Measurements from ENCODE around the gene BRIP1.

BRIP1 gene

DNA sequence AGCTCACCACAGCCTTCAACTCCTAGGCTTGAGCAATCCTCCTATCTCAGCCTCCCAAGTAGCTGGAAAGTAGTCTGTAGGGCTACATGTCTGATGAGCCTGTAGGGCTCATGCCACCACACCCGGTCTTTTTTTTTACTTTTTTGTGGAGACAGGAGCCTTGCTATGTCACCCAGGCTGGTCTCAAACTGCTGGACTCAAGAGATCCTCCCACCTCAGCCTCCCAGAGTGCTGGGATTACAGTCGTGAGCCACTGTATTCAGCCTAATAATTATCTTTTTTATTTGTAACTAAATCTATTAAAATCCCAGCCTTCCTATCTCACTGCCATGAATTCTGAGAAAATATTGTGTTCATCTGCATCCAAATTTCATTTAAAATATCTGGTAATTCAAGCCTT is 15.1 kb downstream of the BRIP1 start:
- no peaks in the 10 kb centered on the region for H3K9me3 ChIP-seq (ENCODE audit: control insufficient read depth, insufficient read depth, low read length)

DNA sequence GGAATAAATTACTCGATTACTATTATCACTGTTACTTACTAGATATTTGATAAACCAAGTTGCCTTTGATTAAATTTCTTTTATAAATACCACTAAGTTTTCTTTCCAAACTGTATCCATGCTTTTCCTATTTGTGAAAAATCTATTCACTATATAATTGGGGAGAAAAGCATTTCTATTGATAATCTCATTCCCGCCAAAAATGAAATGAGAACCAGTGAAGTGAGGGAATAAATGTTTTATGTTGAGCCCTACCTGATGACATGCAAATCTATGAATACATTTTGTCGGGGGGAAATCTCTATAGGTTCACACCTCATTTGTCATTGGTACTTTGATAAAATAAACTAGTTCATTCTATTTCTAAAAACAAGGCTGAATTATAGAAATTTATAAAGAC is 15.7 kb downstream of the BRIP1 start:
- Histone ChIP-seq H3K9ac (ENCODE audit: low read depth, low read length) (no peak overlapping the region), H3K36me3 (ENCODE audit: insufficient read depth, low read length) (peaks cover 2% of the 10 kb centered on the region; the same call in 1 of the 2 replicates), H3K4me1 (ENCODE audit: insufficient read depth, low read length) (no peaks in the 10 kb centered on the region), H3K9me3 (ENCODE audit: control insufficient read depth, insufficient read depth, low read length) (no peaks in the 10 kb centered on the region)

More for the DNA sequence above, 15.1 kb downstream of the BRIP1 start:
- Histone ChIP-seq H3K36me3 (ENCODE audit: insufficient read depth, low read length) (peaks cover 2% of the 10 kb centered on the region; the same call in 1 of the 2 replicates), H3K4me1 (ENCODE audit: insufficient read depth, low read length) (no peaks in the 10 kb centered on the region), H3K9ac (ENCODE audit: low read depth, low read length) (no peak overlapping the region)

DNA sequence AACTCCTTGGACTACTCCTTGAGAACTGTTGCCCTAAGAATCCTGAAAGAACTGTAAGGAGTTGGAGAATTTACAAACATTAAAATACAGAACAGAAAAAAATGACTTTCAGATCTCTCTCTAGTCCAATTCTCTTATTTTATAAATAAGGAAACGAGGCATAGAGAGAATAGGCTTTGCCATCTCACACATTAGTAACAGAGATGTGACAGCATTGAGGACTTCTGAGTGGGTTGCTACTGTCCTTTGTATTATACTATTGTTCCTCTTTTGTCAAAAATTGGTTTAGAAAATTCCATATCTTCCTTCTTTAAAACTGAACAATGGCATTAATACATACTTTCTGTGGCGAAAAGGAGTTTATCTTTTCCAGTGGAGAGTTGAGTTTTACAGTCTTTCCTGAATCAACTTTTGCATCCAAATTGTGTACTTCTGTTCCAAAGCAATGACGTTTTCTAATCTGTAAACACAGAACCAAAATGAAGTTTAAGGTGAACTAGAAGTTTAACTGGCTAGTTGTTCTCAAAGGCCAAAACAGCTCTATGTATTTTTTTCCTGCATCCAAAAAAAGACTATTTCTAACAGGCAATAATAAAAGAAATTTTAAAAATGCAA is 16.5 kb downstream of the BRIP1 start:
- Histone ChIP-seq H3K9ac (ENCODE audit: low read depth, low read length) (no peak overlapping the region), H3K36me3 (ENCODE audit: insufficient read depth, low read length) (peaks cover 2% of the 10 kb centered on the region; the same call in 1 of the 2 replicates), H3K9me3 (ENCODE audit: control insufficient read depth, insufficient read depth, low read length) (no peaks in the 10 kb centered on the region), H3K4me1 (ENCODE audit: insufficient read depth, low read length) (no peaks in the 10 kb centered on the region)

DNA sequence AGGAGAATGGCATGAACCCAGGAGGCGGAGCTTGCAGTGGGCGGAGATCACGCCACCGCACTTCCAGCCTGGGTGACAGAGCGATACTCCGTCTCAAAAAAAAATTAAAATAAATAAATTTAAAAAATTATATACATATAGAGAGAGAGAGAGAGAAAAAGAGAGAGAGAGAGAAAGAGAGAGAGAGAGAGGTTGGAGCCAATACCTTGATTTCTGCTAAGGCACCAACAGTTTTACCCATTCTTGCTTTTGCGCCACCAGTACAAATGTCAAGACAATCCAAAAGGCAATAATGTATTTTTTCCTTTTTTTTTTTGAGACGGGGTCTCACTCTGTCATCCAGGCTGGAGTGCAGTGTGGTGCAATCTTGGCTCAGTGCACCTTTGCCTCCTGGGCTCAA is 17.2 kb downstream of the BRIP1 start:
- Histone ChIP-seq H3K9ac (ENCODE audit: low read depth, low read length) (no peak overlapping the region), H3K36me3 (ENCODE audit: insufficient read depth, low read length) (peaks cover 2% of the 10 kb centered on the region; the same call in 1 of the 2 replicates), H3K9me3 (ENCODE audit: control insufficient read depth, insufficient read depth, low read length) (no peaks in the 10 kb centered on the region), H3K4me1 (ENCODE audit: insufficient read depth, low read length) (no peaks in the 10 kb centered on the region)

DNA sequence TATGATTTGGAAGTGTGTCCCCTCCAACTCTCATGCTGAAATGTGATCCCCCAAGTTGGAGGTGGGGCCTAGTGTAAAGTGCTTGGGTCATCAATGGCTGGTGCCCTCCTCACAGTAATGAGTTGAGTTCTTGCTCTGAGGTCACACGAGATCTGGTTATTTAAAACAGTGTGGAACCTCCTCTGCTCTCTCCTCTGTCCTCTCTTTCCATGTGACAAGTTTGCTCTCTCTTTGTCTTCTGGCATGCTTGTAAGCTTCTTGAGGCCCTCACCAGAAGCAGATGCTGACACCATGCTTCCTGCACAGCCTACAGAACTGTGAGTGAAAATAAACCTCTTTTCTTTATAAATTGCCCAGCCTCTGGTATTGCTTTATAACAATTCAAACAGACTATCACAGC is 19.9 kb downstream of the BRIP1 start:
- H3K9ac ChIP-seq (ENCODE audit: low read depth, low read length): no peak overlapping the region
- no peaks in the 10 kb centered on the region for H3K9me3 ChIP-seq (ENCODE audit: control insufficient read depth, insufficient read depth, low read length)
- no peaks in the 10 kb centered on the region for H3K4me1 ChIP-seq (ENCODE audit: insufficient read depth, low read length)
- H3K36me3 ChIP-seq (ENCODE audit: insufficient read depth, low read length): peaks cover 2% of the 10 kb centered on the region; the same call in 1 of the 2 replicates

DNA sequence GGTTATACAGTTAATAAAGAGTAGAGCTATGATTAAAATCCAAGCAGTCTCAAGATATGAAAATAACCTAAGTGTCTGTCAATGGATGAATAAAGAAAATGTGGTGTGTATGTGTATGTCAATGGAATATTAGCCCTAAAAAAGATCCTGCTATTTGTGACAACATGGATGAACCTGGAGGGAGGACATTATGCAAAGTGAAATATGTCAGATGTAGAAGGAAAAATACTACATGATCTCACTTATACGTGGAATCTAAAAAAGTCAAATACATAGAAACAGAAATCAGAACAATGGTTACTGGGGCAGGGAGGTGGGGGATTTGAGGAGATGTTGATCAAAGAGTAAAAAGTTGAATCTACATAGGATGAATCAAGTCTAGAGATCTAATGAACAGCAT is 20.4 kb downstream of the BRIP1 start:
- Histone ChIP-seq H3K9me3 (ENCODE audit: control insufficient read depth, insufficient read depth, low read length) (no peaks in the 10 kb centered on the region), H3K4me1 (ENCODE audit: insufficient read depth, low read length) (no peaks in the 10 kb centered on the region), H3K36me3 (ENCODE audit: insufficient read depth, low read length) (peaks cover 2% of the 10 kb centered on the region; the same call in 1 of the 2 replicates), H3K9ac (ENCODE audit: low read depth, low read length) (no peak overlapping the region)

DNA sequence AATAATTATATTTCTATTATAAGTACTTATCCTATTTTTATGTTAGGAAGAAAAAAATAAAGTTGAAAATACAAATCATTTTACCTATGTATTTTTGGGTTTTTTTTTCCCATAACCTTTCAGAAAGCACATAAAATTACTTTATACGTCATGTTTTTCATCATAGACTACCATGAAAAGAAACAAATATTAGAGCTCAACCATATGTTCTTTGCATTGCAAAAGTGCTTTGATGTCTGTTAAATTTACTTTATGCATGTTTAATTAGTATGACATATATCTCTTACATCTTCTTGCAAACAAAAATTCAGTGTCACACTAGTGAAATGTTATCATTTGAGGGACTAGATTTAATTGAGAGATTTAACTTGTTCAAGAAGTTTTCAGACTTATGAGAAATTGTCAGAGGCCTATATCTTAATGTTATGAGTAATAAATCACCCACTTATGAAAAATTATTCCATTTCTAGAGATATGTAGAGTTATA is 24.0 kb downstream of the BRIP1 start:
- Histone ChIP-seq H3K9me3 (ENCODE audit: control insufficient read depth, insufficient read depth, low read length) (no peaks in the 10 kb centered on the region), H3K9ac (ENCODE audit: low read depth, low read length) (no peak overlapping the region), H3K4me1 (ENCODE audit: insufficient read depth, low read length) (peaks cover 5% of the 10 kb centered on the region; the same call in 1 of the 2 replicates), H3K36me3 (ENCODE audit: insufficient read depth, low read length) (no peaks in the 10 kb centered on the region; the same call in 1 of the 2 replicates)

DNA sequence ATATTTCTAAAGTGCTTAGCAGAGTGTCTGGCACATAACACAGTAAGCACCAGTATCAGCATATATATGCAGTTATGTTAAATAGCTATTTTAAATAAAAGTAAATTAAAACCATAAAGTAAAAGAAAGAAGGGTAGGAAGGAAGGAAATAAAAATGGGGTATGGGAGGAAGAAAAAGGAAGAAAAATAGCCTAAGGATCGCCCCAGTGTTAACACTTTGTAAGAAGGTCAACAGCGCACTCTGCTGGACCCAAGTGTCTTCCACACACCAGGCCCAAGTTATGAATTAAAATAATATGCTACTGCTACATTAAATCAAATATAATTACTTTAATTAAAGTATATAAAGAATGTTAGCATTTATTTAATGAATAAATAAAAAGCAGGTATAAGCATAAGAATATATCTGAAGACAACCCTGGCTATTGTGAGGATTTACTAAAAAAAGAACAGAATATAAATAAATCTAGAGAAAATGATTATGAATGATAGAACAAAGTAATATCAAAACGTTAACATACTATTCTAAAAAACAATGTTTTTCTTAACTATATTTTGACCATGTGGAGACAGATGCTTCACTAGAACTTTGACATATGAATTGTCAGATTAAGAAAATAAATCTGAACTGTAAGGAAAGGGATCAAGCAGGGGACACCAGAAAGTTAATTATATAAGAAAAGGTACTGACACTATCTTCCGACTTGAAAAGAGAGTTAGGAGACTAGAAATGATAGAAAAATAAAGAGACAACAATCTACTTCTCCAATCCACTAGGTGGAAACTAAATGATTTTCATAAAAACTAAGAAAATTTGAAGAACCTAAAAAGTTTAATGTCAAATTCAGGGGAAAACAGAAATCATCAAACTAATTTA is 25.9 kb downstream of the BRIP1 start:
- Histone ChIP-seq H3K9me3 (ENCODE audit: control insufficient read depth, insufficient read depth, low read length) (no peaks in the 10 kb centered on the region), H3K36me3 (ENCODE audit: insufficient read depth, low read length) (no peaks in the 10 kb centered on the region), H3K4me1 (ENCODE audit: insufficient read depth, low read length) (peaks cover 19% of the 10 kb centered on the region)

DNA sequence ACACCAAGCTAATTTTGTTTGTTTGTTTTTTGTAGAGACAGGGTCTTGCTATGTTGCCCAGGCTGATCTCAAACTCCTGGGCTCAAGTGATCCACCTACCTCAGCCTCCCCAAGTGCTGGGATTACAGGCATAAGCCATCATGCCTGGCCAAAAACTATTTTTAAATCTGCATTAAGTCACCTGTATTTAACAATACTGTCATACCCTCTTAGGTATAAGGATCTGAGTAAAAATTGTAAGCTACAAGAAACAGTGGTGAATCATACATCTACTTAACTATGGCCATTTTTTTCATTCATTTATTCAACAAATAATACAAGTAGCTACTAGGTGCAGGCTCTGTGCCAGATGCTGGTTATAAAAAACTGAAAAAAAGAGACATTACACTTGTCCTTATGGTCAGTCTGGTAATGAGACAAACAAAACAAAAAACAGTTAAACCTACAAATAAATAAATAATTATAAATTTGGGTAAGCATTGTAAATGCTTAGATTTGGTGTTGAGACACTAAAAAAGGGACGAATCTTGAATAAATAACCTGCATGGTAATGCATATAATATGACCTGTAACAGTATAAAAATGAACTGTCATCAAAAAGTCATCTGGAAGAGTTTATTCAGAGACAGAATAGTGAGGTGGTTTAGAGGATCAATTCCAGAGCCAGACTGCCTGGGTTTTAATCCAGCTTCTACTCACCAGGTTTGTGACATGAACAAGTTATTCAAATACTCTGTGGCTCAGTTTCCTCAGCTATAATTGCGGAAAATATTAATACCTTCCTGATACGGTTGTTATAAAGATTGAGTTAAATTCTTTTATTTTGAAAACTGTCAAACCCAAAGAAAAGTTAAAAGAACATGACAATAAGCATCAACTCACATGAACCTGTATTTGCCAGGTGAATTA is 26.8 kb downstream of the BRIP1 start:
- Histone ChIP-seq H3K36me3 (ENCODE audit: insufficient read depth, low read length) (no peaks in the 10 kb centered on the region), H3K4me1 (ENCODE audit: insufficient read depth, low read length) (peaks cover 19% of the 10 kb centered on the region), H3K9ac (ENCODE audit: low read depth, low read length) (no peak overlapping the region), H3K9me3 (ENCODE audit: control insufficient read depth, insufficient read depth, low read length) (no peaks in the 10 kb centered on the region)

More for the DNA sequence above, 25.9 kb downstream of the BRIP1 start:
- H3K9ac ChIP-seq (ENCODE audit: low read depth, low read length): no peak overlapping the region

DNA sequence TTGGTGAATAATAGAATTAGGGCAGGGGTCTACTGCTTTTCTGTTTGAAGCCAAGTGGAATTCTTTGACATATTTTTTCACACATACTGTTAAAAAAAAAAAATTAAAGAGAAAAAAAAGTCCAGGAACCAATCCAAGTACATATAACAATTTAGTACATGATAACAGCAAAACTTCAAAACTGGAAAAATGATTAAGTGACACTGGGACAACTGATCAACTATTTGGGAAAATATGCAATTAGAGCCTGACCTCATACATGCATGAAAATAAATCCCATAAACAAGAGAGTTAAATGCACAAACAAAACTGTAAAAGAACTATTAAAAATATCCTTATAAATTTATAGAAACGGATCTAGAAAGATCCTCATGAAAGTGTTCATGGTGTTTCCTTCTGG is 27.7 kb downstream of the BRIP1 start:
- no peaks in the 10 kb centered on the region for H3K9me3 ChIP-seq (ENCODE audit: control insufficient read depth, insufficient read depth, low read length)
- H3K36me3 ChIP-seq (ENCODE audit: insufficient read depth, low read length): no peaks in the 10 kb centered on the region
- H3K9ac ChIP-seq (ENCODE audit: low read depth, low read length): no peak overlapping the region
- peaks cover 19% of the 10 kb centered on the region for H3K4me1 ChIP-seq (ENCODE audit: insufficient read depth, low read length)

DNA sequence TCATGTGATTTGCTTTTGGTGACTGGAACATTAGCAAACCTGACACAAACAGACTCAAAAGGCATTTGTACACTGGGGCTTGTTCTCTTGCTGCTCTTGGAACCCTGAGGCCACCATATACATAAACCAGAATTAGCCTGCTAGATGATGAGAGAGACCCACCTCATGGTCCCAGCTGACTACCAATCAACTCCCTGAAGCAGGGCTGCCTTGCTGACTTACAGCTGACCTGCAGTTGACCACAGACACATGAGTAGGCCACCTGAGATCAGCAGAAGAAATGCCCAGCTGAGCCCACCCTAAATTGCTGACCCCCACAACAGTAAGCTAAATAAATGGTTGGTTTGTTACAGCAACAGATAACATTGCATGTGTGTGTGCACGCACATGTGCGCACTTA is 28.7 kb downstream of the BRIP1 start:
- Histone ChIP-seq H3K4me1 (ENCODE audit: insufficient read depth, low read length) (peaks cover 19% of the 10 kb centered on the region), H3K9ac (ENCODE audit: low read depth, low read length) (no peak overlapping the region), H3K9me3 (ENCODE audit: control insufficient read depth, insufficient read depth, low read length) (no peaks in the 10 kb centered on the region), H3K36me3 (ENCODE audit: insufficient read depth, low read length) (no peaks in the 10 kb centered on the region)

DNA sequence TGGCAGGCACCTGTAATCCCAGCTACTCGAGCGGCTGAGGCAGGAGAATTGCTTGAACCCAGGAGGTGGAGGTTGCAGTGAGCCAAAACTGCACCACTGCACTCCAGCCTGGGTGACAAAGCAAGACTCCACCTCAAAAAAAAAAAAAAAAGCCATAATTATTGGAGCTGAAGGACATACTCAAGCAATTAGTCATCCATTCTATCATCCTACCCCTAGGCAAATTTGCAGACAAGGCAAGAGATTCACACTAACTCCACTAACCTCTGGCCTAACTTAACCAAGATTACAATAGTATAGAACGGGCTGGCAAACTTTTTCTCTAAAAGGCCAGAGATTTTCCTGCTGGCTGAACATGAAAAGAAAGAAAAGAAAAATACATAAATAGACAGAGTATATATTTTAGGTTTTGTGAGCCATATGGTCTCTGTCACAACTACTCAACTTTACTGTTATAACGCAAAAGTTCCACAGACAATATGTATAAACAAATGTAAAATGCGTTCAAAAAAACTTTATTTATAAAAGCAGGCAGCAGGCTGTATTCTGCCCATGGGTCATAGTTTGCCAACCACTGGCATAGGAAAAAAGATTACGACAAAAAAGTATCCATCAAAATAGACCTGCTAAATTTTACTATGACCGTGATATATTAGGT is 29.7 kb downstream of the BRIP1 start:
- H3K4me1 ChIP-seq (ENCODE audit: insufficient read depth, low read length): peaks cover 19% of the 10 kb centered on the region
- no peaks in the 10 kb centered on the region for H3K9me3 ChIP-seq (ENCODE audit: control insufficient read depth, insufficient read depth, low read length)
- no peaks in the 10 kb centered on the region for H3K36me3 ChIP-seq (ENCODE audit: insufficient read depth, low read length)
- H3K9ac ChIP-seq (ENCODE audit: low read depth, low read length): no peak overlapping the region

DNA sequence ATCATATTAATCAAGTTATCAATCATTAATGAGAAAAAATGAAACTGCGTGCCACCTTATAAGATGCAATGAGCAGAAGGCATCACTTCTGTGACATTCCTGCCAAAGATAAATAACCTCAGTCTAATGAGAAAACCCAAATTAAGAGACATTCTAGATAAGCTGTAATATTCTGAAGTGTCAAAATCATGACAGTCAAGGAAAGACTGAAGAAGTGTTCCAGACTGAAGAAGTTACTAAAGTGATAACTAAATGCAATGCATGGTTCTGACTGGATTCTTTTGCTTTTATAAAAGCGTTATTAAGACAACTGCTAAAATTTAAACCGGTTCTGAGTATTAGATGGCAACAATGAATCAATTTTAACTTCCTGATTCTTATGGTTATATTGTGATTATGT is 30.9 kb downstream of the BRIP1 start:
- H3K4me1 ChIP-seq (ENCODE audit: insufficient read depth, low read length): peaks cover 19% of the 10 kb centered on the region
- H3K36me3 ChIP-seq (ENCODE audit: insufficient read depth, low read length): 0 out of 2 replicates have a peak, but pooled peaks cover 2% of the 10 kb centered on the region
- H3K9ac ChIP-seq (ENCODE audit: low read depth, low read length): no peak overlapping the region
- H3K9me3 ChIP-seq (ENCODE audit: control insufficient read depth, insufficient read depth, low read length): no peaks in the 10 kb centered on the region

All from ES-I3 (cell line).